SK-N-SH (cell line): ENCODE measurements around the gene METTL1. TPM values are rescaled to one million over a fixed set of nuclear protein-coding genes. Genes with fewer than 3 reads are reported as not detected.

Experiments
- CTCF ChIA-PET: fragments of 300-600, 350-600 bp; formaldehyde crosslinking; extraction: SDS; loops from one replicate; lab custom pipeline; 2021; lab: Yijun Ruan, JAX
- POLR2A ChIA-PET: fragments of 350-600 bp; sonication (Branson Sonifier 250); formaldehyde crosslinking; extraction: SDS; loops from one replicate; lab custom pipeline; 2020; ENCODE audit warnings: antibody characterized with exemption, inconsistent platforms; lab: Yijun Ruan, JAX
- DNase-seq: peaks from one replicate; pipeline ENCODE4 v3.0.0; 2012
- H2AFZ ChIP-seq: fragments of 200-600 bp; sonication (generic); 2 replicates; pipeline ENCODE4 v1.8.1; 2016; ENCODE audit warnings: antibody characterized with exemption, mild to moderate bottlenecking, low read depth
- H3F3A ChIP-seq: fragments of 200-600 bp; sonication (generic); replicated peaks from 2 replicates; pipeline ENCODE3; 2016; ENCODE audit warnings: antibody characterized with exemption, mild to moderate bottlenecking; ENCODE audit not compliant: insufficient read depth
- H3K27ac ChIP-seq, 2 experiments: fragments of 200-500 bp in 1 of 2; fragments of 200-600 bp in 1 of 2; sonication (Bioruptor generic) in 1 of 2; sonication (generic), shearing (Covaris generic) in 1 of 2; 2 replicates each; pipeline versions ENCODE4 v1.5.1 to v1.6.1; 2014 to 2016; ENCODE audit warnings: low read depth in 2 of 2, inconsistent platforms in 1 of 2, low read length in 1 of 2, mild to moderate bottlenecking in 1 of 2, mixed read lengths in 1 of 2
- H3K27me3 ChIP-seq: fragments of 200-600 bp; sonication (generic), shearing (Covaris generic); 2 replicates; pipeline ENCODE4 v1.6.1; 2016; ENCODE audit warnings: mixed run types; ENCODE audit not compliant: insufficient read depth
- H3K36me3 ChIP-seq, 2 experiments: fragments of 200-500 bp in 1 of 2; fragments of 200-600 bp in 1 of 2; sonication (Bioruptor generic) in 1 of 2; sonication (generic) in 1 of 2; replicated peaks in 1 of 2; 2 replicates each; pipeline versions ENCODE3 to v1.5.1; 2014 to 2016; ENCODE audit warnings: low read length in 1 of 2, mild to moderate bottlenecking in 1 of 2; ENCODE audit not compliant: insufficient read depth in 2 of 2, control insufficient read depth in 1 of 2
- H3K4me1 ChIP-seq, 2 experiments: fragments of 200-500 bp in 1 of 2; fragments of 200-600 bp in 1 of 2; sonication (Bioruptor generic) in 1 of 2; sonication (generic), shearing (Covaris generic) in 1 of 2; 2 replicates each; pipeline versions ENCODE4 v1.5.1 to v1.6.1; 2014 to 2016; ENCODE audit warnings: low read depth in 1 of 2, low read length in 1 of 2, mixed run types in 1 of 2; ENCODE audit not compliant: insufficient read depth in 2 of 2, control insufficient read depth in 1 of 2
- H3K4me2 ChIP-seq: fragments of 200-600 bp; sonication (generic), shearing (Covaris generic); 2 replicates; pipeline ENCODE4 v1.6.1; 2017; ENCODE audit warnings: mixed run types
- H3K4me3 ChIP-seq, 2 experiments: fragments of 200-500 bp in 1 of 2; fragments of 200-600 bp in 1 of 2; sonication (Bioruptor generic) in 1 of 2; sonication (generic), shearing (Covaris generic) in 1 of 2; 2 replicates each; pipeline versions ENCODE4 v1.5.1 to v1.8.1; 2014 to 2016; ENCODE audit warnings: low read depth in 2 of 2, inconsistent platforms in 1 of 2, low read length in 1 of 2, mild to moderate bottlenecking in 1 of 2, mixed read lengths in 1 of 2, moderate library complexity in 1 of 2
- H3K79me2 ChIP-seq: fragments of 200-600 bp; sonication (generic); 2 replicates; pipeline ENCODE4 v1.8.1; 2017; ENCODE audit warnings: mild to moderate bottlenecking; ENCODE audit not compliant: insufficient read depth
- H3K9ac ChIP-seq: fragments of 200-600 bp; sonication (generic); 2 replicates; pipeline ENCODE4 v1.6.1; 2017; ENCODE audit warnings: mixed run types
- H3K9me2 ChIP-seq: fragments of 200-600 bp; sonication (generic); 2 replicates; pipeline ENCODE4 v1.6.1; 2017; ENCODE audit warnings: mixed run types
- H3K9me3 ChIP-seq: fragments of 200-600 bp; sonication (generic); 2 replicates; pipeline ENCODE4 v1.6.1; 2017; ENCODE audit warnings: mixed run types, mild to moderate bottlenecking, moderate library complexity
- H4K20me1 ChIP-seq: fragments of 200-600 bp; sonication (generic); 2 replicates; pipeline ENCODE4 v1.6.1; 2017; ENCODE audit warnings: mild to moderate bottlenecking, mixed run types; ENCODE audit not compliant: insufficient read depth
- EP300 ChIP-seq, 2 experiments: IDR thresholded peaks; 2 replicates each; pipeline versions ENCODE4 v1.4.0 to v1.6.1; 2012; ENCODE audit warnings: borderline replicate concordance in 1 of 2, low read depth in 1 of 2, low read length in 1 of 2
- FOXJ3 ChIP-seq: sonication (generic); formaldehyde crosslinking; IDR thresholded peaks from 2 replicates; pipeline ENCODE4 v1.5.1; 2020; ENCODE audit warnings: mild to moderate bottlenecking, missing genetic modification reagents
- FOXM1 ChIP-seq: IDR thresholded peaks from 2 replicates; pipeline ENCODE4 v1.4.0; 2012; ENCODE audit warnings: low read depth, mild to moderate bottlenecking
- GATA2 ChIP-seq: sonication (generic); formaldehyde crosslinking; IDR thresholded peaks from 2 replicates; pipeline ENCODE4 v1.5.0; 2020; ENCODE audit warnings: mild to moderate bottlenecking, missing genetic modification reagents
- MXI1 ChIP-seq: IDR thresholded peaks from 2 replicates; pipeline ENCODE4 v1.6.1; 2012; ENCODE audit warnings: mild to moderate bottlenecking, low read depth, low read length, improper control_type of control experiment
- NRF1 ChIP-seq: IDR thresholded peaks from 2 replicates; pipeline ENCODE4 v1.6.1; 2012; ENCODE audit warnings: low read depth, mild to moderate bottlenecking, low read length
- RCOR1 ChIP-seq: fragments of 150-350 bp; IDR thresholded peaks from 2 replicates; pipeline ENCODE4 v1.6.1; 2017; ENCODE audit warnings: antibody characterized with exemption, low read length
- RFX5 ChIP-seq: IDR thresholded peaks from 2 replicates; pipeline ENCODE4 v1.6.1; 2012; ENCODE audit warnings: mild to moderate bottlenecking, improper control_type of control experiment, low read length
- RXRA ChIP-seq: IDR thresholded peaks from 2 replicates; pipeline ENCODE4 v1.4.0; 2012; ENCODE audit warnings: low read depth, mild to moderate bottlenecking, borderline replicate concordance
- TAF1 ChIP-seq: IDR thresholded peaks from 2 replicates; pipeline ENCODE4 v1.6.1; 2012; ENCODE audit warnings: low read depth, mild to moderate bottlenecking, low read length, moderate library complexity, borderline replicate concordance
- YY1 ChIP-seq: IDR thresholded peaks from 2 replicates; pipeline ENCODE4 v1.4.0; 2012; ENCODE audit warnings: low read depth, mild to moderate bottlenecking
- WGBS: methylation state at CpG from one replicate; pipeline ENCODE4 v1.1.6; 2017; ENCODE audit warnings: low lambda C conversion rate; 5-methylcytosine and 5-hydroxymethylcytosine counted together
- polyA plus RNA-seq, 3 experiments: library from polyadenylated mRNA; depleted of rRNA; stranded (reverse); fragments of >200 nt; gene quantifications; 2 replicates each; pipeline ENCODE4 v1.2.3, GENCODE V29; 2012
- TF ChIP-seq, protein P1 (sequence below): fragments of 200-600 bp; sonication (generic); IDR thresholded peaks from 2 replicates; pipeline ENCODE4 v1.6.1; 2017; ENCODE audit warnings: antibody characterized with exemption, mild to moderate bottlenecking, moderate library complexity
- TF ChIP-seq, protein P2 (sequence below): IDR thresholded peaks from 2 replicates; pipeline ENCODE4 v1.6.1; 2012; ENCODE audit warnings: mild to moderate bottlenecking, low read depth, low read length, moderate library complexity
- TF ChIP-seq, protein P3 (sequence below): IDR thresholded peaks from 2 replicates; pipeline ENCODE4 v1.4.0; 2012; ENCODE audit warnings: low read depth, borderline replicate concordance
- TF ChIP-seq, protein P4 (sequence below): fragments of 150-350 bp; IDR thresholded peaks from 2 replicates; pipeline ENCODE4 v1.6.1; 2016; ENCODE audit warnings: mild to moderate bottlenecking, low read depth, low read length

Gene METTL1
- polyA plus RNA-seq, 1 of the 3 experiments (the other 2 are of a cell fraction), result 28.0 TPM

DNA sequence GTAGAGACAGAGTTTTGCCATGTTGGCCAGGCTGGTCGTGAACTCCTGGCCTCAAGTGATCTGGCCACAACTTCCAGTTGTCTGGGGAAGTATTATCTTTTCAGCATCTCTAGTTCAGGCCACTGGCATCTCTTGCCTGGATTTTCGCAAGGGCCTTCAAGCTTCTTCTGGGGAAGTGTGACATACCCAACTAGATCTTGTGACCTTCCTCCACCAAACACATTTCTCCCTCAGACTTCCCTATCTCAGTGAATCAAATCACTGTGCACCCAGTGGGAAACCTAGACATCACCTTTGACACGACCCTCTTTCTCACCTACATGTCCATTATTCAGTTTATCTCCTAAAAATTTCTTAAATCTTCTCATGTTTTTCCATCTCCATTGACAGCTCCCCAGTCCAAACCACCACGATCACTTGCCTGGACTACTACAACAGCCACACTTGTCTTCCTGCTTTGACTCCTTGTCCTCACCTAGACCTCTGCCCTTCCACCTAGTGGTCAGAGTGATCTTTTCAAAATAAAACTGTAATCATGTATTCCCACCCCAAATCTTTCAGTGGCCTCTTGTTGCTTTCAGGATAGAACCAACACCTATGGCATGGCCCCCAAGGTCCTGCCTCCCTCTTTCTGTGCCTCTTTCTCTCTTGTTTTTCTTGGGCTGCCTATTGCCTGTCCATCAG, 3.8 kb upstream of the METTL1 start:
- Histone ChIP-seq H3K36me3 (peaks cover 7 to 8% of the 10 kb centered on the region in 2 experiments), H3F3A (peaks cover 6% of the 10 kb centered on the region), H3K79me2 (peaks cover 26% of the 10 kb centered on the region)
- POLR2A ChIA-PET, result no interaction called here
- TF ChIP-seq, protein P1, sequence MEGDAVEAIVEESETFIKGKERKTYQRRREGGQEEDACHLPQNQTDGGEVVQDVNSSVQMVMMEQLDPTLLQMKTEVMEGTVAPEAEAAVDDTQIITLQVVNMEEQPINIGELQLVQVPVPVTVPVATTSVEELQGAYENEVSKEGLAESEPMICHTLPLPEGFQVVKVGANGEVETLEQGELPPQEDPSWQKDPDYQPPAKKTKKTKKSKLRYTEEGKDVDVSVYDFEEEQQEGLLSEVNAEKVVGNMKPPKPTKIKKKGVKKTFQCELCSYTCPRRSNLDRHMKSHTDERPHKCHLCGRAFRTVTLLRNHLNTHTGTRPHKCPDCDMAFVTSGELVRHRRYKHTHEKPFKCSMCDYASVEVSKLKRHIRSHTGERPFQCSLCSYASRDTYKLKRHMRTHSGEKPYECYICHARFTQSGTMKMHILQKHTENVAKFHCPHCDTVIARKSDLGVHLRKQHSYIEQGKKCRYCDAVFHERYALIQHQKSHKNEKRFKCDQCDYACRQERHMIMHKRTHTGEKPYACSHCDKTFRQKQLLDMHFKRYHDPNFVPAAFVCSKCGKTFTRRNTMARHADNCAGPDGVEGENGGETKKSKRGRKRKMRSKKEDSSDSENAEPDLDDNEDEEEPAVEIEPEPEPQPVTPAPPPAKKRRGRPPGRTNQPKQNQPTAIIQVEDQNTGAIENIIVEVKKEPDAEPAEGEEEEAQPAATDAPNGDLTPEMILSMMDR, result peak; percentile 16; the same call in 1 of the 2 replicates
- TF ChIP-seq RCOR1 (no peak), RXRA (no peak), NRF1 (no peak), EP300 (IDR thresholded peaks at IDR 0.05; ENCODE audit: borderline replicate concordance in 1 of 2, low read depth in 1 of 2, low read length in 1 of 2) (no peak), RFX5 (no peak), FOXM1 (no peak)
- TF ChIP-seq, all 33 proteins: peak for 1
- no peaks in the 10 kb centered on the region for H3K9me3 ChIP-seq
- CTCF ChIA-PET, result interaction anchor here (0.7 to 2.3 kb wide), 4 partner anchors 19 to 145 kb away, joined by 3 to 7 read pairs (median 3); no protein-coding TSS in a partner anchor
- H3K27me3 ChIP-seq, result no peaks in the 10 kb centered on the region
- peaks cover 3 to 11% of the 10 kb centered on the region in 2 experiments; a peak in 1 of 4 replicates for H3K4me1 ChIP-seq
- no peaks in the 10 kb centered on the region for H4K20me1 ChIP-seq
- no peak overlapping the region for H3K4me2 ChIP-seq
- H3K27ac ChIP-seq, result no peak overlapping the region
- no peaks in the 10 kb centered on the region for H3K9me2 ChIP-seq
- DNase-seq, result no peak
- no peak overlapping the region for H3K9ac ChIP-seq
- WGBS, result 93% methylated on average over 4 of the region's 4 CpGs
- H3K4me3 ChIP-seq, result no peak overlapping the region
- H2AFZ ChIP-seq, result no peak overlapping the region

DNA sequence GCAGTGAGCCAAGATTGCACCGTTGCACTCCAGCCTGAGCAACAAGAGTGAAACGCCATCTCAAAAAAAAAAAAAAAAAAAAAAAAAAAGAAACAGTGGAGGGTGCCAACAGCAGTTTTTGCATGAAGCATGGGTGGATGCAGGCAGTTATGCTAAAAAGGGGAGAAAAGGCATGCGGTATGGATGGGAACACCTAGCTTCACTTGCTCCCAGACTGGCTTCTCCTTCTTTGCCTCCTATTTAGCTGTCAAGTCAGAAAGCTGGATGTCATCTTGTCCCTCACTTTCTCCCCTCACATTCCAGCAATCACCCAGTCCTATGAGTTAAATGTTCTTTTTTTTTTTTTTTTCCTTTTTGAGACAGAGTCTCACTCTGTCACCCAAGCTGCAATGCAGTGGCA, 3.1 kb upstream of the METTL1 start:
- DNase-seq, result no peak
- H3K4me3 ChIP-seq, result no peak overlapping the region
- POLR2A ChIA-PET, result no interaction called here
- H3K4me2 ChIP-seq, result no peak overlapping the region
- H3K9me3 ChIP-seq, result no peaks in the 10 kb centered on the region
- H3K27ac ChIP-seq, result no peak overlapping the region
- peaks cover 32% of the 10 kb centered on the region for H3K79me2 ChIP-seq
- 90% methylated on average over 3 of the region's 3 CpGs for WGBS
- H4K20me1 ChIP-seq, result no peaks in the 10 kb centered on the region
- no peak overlapping the region for H3K9ac ChIP-seq
- H2AFZ ChIP-seq, result no peak overlapping the region
- no peaks in the 10 kb centered on the region for H3K9me2 ChIP-seq
- peaks cover 3% of the 10 kb centered on the region for H3F3A ChIP-seq
- peaks cover 3 to 12% of the 10 kb centered on the region in 2 experiments; a peak in 1 of 4 replicates for H3K4me1 ChIP-seq
- peaks cover 2 to 4% of the 10 kb centered on the region in 2 experiments for H3K36me3 ChIP-seq
- CTCF ChIA-PET, result interaction anchor here (1.2 to 2.3 kb wide), 2 partner anchors 18 to 19 kb away, joined by 3 to 7 read pairs; no protein-coding TSS in a partner anchor
- no peaks in the 10 kb centered on the region for H3K27me3 ChIP-seq
- TF ChIP-seq GATA2 (CRISPR knock-in tag) (no peak), FOXJ3 (CRISPR knock-in tag) (no peak), MXI1 (no peak), TAF1 (no peak), YY1 (no peak), RXRA (no peak), RFX5 (no peak), EP300 (IDR thresholded peaks at IDR 0.05; ENCODE audit: borderline replicate concordance in 1 of 2, low read depth in 1 of 2, low read length in 1 of 2) (no peak)
- TF ChIP-seq, protein P2, sequence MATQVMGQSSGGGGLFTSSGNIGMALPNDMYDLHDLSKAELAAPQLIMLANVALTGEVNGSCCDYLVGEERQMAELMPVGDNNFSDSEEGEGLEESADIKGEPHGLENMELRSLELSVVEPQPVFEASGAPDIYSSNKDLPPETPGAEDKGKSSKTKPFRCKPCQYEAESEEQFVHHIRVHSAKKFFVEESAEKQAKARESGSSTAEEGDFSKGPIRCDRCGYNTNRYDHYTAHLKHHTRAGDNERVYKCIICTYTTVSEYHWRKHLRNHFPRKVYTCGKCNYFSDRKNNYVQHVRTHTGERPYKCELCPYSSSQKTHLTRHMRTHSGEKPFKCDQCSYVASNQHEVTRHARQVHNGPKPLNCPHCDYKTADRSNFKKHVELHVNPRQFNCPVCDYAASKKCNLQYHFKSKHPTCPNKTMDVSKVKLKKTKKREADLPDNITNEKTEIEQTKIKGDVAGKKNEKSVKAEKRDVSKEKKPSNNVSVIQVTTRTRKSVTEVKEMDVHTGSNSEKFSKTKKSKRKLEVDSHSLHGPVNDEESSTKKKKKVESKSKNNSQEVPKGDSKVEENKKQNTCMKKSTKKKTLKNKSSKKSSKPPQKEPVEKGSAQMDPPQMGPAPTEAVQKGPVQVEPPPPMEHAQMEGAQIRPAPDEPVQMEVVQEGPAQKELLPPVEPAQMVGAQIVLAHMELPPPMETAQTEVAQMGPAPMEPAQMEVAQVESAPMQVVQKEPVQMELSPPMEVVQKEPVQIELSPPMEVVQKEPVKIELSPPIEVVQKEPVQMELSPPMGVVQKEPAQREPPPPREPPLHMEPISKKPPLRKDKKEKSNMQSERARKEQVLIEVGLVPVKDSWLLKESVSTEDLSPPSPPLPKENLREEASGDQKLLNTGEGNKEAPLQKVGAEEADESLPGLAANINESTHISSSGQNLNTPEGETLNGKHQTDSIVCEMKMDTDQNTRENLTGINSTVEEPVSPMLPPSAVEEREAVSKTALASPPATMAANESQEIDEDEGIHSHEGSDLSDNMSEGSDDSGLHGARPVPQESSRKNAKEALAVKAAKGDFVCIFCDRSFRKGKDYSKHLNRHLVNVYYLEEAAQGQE, result no peak
- TF ChIP-seq, protein P3, sequence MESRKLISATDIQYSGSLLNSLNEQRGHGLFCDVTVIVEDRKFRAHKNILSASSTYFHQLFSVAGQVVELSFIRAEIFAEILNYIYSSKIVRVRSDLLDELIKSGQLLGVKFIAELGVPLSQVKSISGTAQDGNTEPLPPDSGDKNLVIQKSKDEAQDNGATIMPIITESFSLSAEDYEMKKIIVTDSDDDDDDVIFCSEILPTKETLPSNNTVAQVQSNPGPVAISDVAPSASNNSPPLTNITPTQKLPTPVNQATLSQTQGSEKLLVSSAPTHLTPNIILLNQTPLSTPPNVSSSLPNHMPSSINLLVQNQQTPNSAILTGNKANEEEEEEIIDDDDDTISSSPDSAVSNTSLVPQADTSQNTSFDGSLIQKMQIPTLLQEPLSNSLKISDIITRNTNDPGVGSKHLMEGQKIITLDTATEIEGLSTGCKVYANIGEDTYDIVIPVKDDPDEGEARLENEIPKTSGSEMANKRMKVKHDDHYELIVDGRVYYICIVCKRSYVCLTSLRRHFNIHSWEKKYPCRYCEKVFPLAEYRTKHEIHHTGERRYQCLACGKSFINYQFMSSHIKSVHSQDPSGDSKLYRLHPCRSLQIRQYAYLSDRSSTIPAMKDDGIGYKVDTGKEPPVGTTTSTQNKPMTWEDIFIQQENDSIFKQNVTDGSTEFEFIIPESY, result no peak
- TF ChIP-seq, protein P4, sequence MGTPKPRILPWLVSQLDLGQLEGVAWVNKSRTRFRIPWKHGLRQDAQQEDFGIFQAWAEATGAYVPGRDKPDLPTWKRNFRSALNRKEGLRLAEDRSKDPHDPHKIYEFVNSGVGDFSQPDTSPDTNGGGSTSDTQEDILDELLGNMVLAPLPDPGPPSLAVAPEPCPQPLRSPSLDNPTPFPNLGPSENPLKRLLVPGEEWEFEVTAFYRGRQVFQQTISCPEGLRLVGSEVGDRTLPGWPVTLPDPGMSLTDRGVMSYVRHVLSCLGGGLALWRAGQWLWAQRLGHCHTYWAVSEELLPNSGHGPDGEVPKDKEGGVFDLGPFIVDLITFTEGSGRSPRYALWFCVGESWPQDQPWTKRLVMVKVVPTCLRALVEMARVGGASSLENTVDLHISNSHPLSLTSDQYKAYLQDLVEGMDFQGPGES, result no peak
